Type B pancreatic cell (in vitro differentiated cells): Measurements from ENCODE around the gene ISOC2. TPM values are rescaled to one million over a fixed set of nuclear protein-coding genes. Genes with fewer than 3 reads are reported as not detected.

Experiments used
- DNase-seq: peaks from one replicate; pipeline ENCODE4 v3.0.0; 2021; ENCODE audit warnings: mixed read lengths; ENCODE audit not compliant: unreplicated experiment; ENCODE audit errors: extremely low spot score
- H3K27ac Mint-ChIP-seq: 2 replicates; pipeline ENCODE4 v1.8.0; 2021; ENCODE audit warnings: mild to moderate bottlenecking, mixed read lengths
- H3K27me3 Mint-ChIP-seq: 2 replicates; pipeline ENCODE4 v1.8.0; 2021; ENCODE audit warnings: mixed read lengths
- H3K36me3 Mint-ChIP-seq: 2 replicates; pipeline ENCODE4 v1.8.0; 2021; ENCODE audit warnings: mixed read lengths
- H3K4me1 Mint-ChIP-seq: one replicate; pipeline ENCODE4 v1.8.0; 2021; ENCODE audit warnings: mixed read lengths; ENCODE audit not compliant: unreplicated experiment
- H3K4me3 Mint-ChIP-seq: 2 replicates; pipeline ENCODE4 v1.8.0; 2021; ENCODE audit warnings: mild to moderate bottlenecking, mixed read lengths
- H3K9me3 Mint-ChIP-seq: 2 replicates; pipeline ENCODE4 v1.8.0; 2021; ENCODE audit warnings: mixed read lengths
- CTCF ChIP-seq: fragments of 200-600 bp; sonication (generic); conservative IDR thresholded peaks from 2 replicates; pipeline ENCODE4 v1.5.0; 2021; ENCODE audit warnings: antibody characterized with exemption, mild to moderate bottlenecking
- total RNA-seq: library from RNA; stranded (reverse); gene quantifications from 2 replicates; pipeline ENCODE4 v1.2.1, GENCODE V29; 2021; ENCODE audit warnings: low replicate concordance

The ISOC2 gene
- total RNA-seq, 1 donor from 2014 or later: 47.5 TPM

GRCh38 chr19:55465460-55466240 lies 4.2 kb upstream of the ISOC2 start:
- Mint-ChIP-seq H3K4me3 (no peak overlapping the region), H3K9me3 (no peaks in the 10 kb centered on the region), H3K36me3 (no peaks in the 10 kb centered on the region), H3K27ac (no peak overlapping the region), H3K4me1 (peaks cover 13% of the 10 kb centered on the region), H3K27me3 (peaks cover 23% of the 10 kb centered on the region)
- no peak for DNase-seq
- no peak for TF ChIP-seq CTCF

DNA sequence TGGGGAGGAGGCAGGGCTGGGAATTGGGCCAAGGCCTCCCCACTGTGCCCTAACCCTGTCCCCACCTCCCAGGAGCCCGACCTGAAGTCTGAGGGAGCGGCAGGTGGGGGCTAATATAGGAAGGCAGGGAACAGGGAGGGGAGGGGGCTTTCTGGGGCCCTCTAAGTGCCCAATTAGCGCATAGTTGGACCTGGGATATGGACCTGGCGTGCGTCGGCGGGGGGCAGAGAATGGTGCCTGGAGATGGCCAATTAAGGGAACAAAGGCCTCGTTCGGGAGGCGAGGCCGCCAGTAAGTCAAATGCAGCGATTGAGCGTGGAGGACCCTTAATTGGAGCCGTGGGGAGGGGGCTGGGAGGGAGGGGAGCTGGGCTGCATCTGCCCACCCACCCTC lies 3.2 kb upstream of the ISOC2 start, which contains the start of gene C19orf85:
TSS of gene C19orf85 (minus strand) at position 90 of the 393 bp plus-strand sequence. CDS start 197 bp downstream, outside the sequence.
- Mint-ChIP-seq H3K9me3 (no peaks in the 10 kb centered on the region), H3K27me3 (peaks cover 23% of the 10 kb centered on the region), H3K4me1 (peaks cover 23% of the 10 kb centered on the region), H3K36me3 (no peaks in the 10 kb centered on the region), H3K27ac (no peak within 1 kb of the TSS), H3K4me3 (no peak within 1 kb of the TSS)
- no peak for DNase-seq
- TF ChIP-seq CTCF: no peak

- peaks cover 23% of the 10 kb centered on the region for H3K27me3 Mint-ChIP-seq
- H3K4me1 Mint-ChIP-seq: peaks cover 24% of the 10 kb centered on the region
- H3K9me3 Mint-ChIP-seq: no peaks in the 10 kb centered on the region
- no peaks in the 10 kb centered on the region for H3K36me3 Mint-ChIP-seq
- TF ChIP-seq CTCF: no peak
- no peak for DNase-seq
- H3K4me3 Mint-ChIP-seq: no peak overlapping the region
- H3K27ac Mint-ChIP-seq: no peak overlapping the region
These were observed 2.7 kb upstream of the ISOC2 start for GRCh38 chr19:55464039-55464661.

DNA sequence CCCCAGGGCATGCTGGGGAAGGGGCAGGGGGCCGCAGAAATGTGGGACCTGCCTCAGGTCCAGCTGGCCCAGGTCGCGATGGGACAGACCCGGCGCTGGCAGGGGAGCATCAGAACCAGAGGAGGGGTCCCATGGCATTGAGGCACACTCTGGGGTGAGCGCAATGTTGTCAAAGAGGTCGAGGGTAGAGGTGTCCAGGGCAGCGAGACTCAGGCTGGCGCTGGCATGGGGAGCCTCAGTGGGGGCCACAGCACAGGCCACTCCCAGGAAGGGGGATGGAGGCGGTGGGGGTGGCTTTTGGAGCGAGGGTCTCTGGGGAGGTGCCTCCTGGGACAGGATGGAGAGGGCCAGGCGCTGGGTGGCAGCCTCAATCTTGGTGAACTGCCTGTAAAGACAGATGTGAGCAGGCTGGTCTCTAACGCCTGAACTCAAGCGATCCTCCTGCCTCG lies 2.2 kb upstream of the ISOC2 start:
- no peak for TF ChIP-seq CTCF
- peaks cover 23% of the 10 kb centered on the region for H3K27me3 Mint-ChIP-seq
- H3K4me1 Mint-ChIP-seq: peaks cover 24% of the 10 kb centered on the region
- H3K4me3 Mint-ChIP-seq: no peak overlapping the region
- H3K27ac Mint-ChIP-seq: no peak overlapping the region
- peak; percentile 62 for DNase-seq
- no peaks in the 10 kb centered on the region for H3K9me3 Mint-ChIP-seq
- H3K36me3 Mint-ChIP-seq: no peaks in the 10 kb centered on the region

- Mint-ChIP-seq H3K27me3 (peaks cover 23% of the 10 kb centered on the region), H3K4me1 (peaks cover 30% of the 10 kb centered on the region), H3K4me3 (peak overlapping the region; percentile 97), H3K27ac (peak overlapping the region; percentile 94), H3K9me3 (no peaks in the 10 kb centered on the region), H3K36me3 (no peaks in the 10 kb centered on the region)
- no peak for TF ChIP-seq CTCF
- no peak for DNase-seq
These were observed 1.3 kb upstream of the ISOC2 start for GRCh38 chr19:55462722-55463121.
